NCI-H2196 treated with DMSO at 0.1 percent for 48 hours (cell line): ENCODE results near the gene CNTD1.
"Not testable (repeated sequence)": the region's sequence is repeated elsewhere in the genome, so short reads cannot be mapped to it uniquely, and the experiment has no call there.

Source experiments
- DNase-seq: peaks from one replicate; lab custom pipeline; 2025; ENCODE audit not compliant: unreplicated experiment; lab: John Stamatoyannopoulos, UW

The CNTD1 gene

DNA sequence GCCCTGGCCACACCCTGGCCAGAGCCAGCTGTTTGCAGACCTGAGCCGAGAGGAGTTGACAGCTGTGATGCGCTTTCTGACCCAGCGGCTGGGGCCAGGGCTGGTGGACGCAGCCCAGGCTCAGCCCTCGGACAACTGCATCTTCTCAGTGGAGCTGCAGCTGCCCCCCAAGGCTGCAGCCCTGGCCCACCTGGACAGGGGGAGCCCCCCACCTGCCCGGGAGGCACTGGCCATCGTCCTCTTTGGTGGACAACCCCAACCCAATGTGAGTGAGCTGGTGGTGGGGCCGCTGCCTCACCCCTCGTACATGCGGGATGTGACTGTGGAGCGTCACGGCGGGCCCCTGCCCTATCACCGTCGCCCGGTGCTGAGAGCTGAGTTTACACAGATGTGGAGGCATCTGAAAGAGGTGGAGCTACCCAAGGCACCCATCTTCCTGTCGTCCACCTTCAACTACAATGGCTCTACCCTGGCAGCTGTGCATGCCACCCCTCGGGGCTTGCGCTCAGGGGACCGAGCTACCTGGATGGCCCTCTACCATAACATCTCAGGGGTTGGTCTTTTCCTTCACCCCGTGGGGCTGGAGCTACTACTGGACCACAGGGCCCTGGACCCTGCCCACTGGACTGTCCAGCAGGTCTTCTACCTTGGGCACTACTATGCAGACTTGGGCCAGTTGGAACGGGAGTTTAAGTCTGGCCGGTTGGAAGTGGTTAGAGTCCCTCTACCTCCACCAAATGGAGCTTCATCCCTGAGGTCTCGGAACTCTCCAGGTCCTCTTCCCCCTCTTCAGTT, 46.3 kb downstream of the CNTD1 start:
- no peak for DNase-seq

DNA sequence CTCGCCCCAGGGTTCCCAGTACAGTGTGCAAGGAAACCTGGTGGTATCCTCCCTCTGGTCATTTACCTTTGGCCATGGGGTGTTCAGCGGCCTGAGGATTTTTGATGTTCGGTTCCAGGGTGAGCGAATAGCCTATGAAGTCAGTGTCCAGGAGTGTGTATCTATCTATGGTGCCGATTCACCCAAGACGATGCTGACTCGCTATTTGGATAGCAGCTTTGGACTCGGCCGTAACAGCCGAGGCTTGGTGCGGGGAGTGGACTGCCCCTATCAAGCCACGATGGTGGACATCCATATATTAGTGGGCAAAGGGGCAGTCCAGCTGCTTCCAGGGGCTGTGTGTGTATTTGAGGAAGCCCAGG, 46.9 kb downstream of the CNTD1 start:
- DNase-seq: no peak

DNA sequence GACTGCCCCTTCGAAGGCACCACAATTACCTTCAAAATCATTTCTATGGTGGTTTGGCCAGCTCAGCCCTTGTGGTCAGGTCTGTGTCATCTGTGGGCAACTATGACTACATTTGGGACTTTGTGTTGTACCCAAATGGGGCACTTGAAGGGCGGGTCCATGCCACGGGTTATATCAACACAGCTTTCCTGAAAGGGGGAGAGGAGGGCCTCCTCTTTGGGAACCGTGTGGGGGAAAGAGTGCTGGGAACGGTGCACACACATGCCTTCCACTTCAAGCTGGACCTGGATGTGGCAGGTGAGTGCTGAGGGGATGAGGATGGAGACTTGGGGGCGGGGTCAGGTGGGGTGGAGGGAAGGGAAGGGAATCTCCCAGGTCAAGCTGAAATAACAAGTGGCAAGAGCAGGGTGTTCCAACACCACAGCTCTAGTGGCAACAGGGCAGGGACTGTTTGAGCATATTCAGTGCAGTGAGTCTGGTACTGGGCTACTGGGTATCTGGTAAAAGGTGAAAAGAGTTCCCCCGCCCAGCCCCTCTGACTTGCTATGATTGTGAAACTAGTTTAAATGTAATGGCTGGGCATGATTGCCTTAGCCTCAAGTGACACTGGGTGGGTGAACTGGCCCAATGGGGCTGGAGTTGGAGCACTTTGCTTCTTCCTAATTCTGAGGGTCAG, 47.4 kb downstream of the CNTD1 start:
- DNase-seq: no peak

DNA sequence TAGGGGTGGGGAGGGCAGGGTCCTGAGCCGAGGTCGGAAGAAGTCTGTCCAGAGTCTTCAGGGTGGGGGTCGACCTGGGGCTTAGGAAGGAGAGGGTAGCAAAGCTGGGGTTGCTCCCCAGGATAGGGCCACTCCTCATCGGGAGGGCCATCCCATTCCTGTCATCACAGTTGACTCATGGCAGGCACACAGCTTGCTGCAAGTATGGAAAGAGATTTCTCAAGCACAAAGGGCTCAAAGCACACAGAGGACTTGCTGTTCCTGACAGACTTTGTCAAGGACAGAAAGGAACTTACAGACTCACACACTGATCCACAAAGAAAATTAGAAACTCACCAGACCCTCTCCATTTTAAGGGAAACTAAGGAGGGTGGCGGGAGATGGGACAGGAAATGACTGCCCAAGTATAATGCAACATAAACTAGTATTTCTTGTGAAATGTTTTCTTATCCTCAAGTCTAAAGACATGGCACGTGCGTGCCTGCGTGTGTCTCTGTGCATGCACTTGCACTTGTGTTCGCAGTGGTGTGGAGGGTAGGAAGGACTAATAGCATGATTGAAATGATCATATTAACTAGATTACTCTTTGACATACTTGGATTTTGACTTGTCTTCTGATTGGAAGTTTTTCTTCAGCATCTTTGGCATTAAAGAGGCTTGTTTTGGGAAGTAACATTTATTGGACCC, 48.1 kb downstream of the CNTD1 start:
- DNase-seq: no peak

DNA sequence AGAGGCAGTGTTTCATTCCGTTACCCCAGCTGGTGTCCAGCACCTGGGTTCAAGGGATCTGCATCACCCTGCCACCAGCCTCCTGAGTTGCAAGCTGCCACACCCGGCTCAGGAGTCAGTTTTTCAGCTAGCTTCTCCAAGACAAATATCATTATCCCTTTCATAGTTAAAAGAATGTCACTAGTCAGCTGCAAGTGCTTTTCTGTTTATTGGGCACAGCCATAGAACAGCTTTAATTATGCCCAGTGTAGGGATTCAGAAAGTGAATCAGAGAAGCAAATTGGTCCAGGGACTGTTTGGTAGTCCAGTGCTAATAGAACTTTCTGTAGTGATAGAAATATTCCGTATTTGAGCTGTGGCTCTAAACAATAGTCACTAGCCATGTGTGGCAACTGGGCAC, 49.4 kb downstream of the CNTD1 start:
- DNase-seq: no peak

DNA sequence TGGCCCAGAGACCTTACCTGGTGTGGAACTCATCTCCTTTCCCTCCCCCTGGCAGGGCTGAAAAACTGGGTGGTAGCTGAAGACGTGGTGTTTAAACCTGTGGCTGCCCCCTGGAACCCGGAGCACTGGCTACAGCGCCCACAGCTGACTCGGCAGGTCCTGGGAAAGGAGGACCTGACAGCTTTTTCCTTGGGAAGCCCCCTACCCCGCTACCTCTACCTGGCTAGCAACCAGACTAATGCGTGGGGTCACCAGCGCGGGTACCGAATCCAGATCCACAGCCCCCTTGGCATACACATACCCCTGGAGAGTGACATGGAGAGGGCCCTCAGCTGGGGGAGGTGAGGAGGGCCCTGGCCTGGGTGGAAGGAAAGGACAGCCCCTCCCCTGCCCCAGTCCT, 50.4 kb downstream of the CNTD1 start:
- DNase-seq: no peak

DNA sequence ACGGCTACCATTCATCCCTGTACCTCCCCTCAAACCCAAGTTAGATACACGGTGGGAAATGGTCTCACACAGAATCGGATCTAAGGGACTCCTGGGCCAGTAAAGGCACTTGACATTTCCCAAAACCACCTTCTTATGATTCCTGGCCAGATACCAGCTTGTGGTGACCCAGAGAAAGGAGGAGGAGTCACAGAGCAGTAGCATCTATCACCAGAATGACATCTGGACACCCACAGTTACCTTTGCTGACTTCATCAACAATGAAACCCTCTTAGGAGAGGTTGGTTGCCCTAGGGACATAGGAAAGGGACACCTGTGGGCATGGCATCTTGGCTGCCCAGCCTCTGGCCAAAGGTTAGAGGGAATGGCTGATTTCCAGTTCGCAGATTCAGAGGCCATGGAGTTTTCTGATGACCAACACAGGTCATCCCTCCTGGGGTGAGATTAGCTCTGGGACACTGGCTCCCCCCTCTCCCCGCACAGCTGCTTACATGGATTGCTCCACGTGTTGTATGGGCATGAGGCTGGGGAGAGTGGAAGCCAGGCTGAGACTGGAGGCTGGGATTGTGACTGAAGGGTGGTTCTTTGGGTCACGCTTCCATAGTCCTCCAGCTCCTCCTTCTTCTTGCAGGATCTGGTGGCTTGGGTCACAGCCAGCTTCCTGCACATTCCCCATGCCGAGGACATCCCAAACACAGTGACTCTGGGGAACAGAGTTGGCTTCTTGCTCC, 51.0 kb downstream of the CNTD1 start:
- DNase-seq: no peak

DNA sequence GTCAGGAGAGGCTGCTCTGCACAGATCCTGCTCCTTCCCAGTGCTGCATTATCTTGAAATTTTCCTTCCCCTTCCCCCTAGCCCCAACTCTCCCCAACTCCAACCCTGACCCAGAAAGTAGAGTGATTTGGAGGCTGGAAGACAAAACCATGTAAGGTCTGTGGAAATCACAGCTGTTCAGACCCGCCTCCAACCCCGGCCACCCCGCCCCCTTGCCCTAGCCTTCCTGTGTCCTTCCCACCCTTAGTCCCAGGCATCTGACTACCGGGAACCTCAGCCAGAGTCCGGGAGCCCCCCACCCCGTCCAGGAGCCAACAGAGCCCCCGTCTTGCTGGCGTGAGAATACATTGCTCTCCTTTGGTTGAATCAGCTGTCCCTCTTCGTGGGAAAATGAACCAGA, 52.3 kb downstream of the CNTD1 start, which contains the start of gene AOC3:
AOC3 (plus strand) TSS at position 246 of the 400 bp plus-strand sequence; CDS start at position 391, 145 bp downstream.
- DNase-seq: no peak

DNA sequence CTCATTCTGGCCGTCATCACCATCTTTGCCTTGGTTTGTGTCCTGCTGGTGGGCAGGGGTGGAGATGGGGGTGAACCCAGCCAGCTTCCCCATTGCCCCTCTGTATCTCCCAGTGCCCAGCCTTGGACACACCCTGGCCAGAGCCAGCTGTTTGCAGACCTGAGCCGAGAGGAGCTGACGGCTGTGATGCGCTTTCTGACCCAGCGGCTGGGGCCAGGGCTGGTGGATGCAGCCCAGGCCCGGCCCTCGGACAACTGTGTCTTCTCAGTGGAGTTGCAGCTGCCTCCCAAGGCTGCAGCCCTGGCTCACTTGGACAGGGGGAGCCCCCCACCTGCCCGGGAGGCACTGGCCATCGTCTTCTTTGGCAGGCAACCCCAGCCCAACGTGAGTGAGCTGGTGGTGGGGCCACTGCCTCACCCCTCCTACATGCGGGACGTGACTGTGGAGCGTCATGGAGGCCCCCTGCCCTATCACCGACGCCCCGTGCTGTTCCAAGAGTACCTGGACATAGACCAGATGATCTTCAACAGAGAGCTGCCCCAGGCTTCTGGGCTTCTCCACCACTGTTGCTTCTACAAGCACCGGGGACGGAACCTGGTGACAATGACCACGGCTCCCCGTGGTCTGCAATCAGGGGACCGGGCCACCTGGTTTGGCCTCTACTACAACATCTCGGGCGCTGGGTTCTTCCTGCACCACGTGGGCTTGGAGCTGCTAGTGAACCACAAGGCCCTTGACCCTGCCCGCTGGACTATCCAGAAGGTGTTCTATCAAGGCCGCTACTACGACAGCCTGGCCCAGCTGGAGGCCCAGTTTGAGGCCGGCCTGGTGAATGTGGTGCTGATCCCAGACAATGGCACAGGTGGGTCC, 52.9 kb downstream of the CNTD1 start:
- not testable (repeated sequence) for DNase-seq

DNA sequence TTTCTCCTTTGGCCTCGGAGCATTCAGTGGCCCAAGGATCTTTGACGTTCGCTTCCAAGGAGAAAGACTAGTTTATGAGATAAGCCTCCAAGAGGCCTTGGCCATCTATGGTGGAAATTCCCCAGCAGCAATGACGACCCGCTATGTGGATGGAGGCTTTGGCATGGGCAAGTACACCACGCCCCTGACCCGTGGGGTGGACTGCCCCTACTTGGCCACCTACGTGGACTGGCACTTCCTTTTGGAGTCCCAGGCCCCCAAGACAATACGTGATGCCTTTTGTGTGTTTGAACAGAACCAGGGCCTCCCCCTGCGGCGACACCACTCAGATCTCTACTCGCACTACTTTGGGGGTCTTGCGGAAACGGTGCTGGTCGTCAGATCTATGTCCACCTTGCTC, 53.7 kb downstream of the CNTD1 start:
- no peak for DNase-seq

DNA sequence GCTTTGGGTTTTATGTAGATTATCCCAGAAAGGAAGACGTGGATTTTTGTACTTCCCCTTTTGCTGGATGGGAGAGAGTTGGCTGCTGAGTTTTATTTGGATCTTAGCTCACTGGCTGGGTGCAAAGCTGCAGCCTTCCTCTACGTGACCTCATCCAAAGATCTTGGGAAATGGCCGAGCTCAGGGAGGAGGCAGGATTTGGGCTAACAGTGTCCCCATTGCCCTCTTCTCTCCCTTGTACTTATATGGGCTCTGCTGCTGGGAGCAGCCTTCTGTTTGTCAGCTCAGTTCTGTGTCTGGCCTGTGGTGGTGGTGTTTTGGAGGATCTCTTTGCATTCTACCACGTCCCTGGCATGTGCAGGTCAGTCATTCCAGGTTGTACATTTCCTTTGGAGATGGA, 54.3 kb downstream of the CNTD1 start:
- no peak for DNase-seq

DNA sequence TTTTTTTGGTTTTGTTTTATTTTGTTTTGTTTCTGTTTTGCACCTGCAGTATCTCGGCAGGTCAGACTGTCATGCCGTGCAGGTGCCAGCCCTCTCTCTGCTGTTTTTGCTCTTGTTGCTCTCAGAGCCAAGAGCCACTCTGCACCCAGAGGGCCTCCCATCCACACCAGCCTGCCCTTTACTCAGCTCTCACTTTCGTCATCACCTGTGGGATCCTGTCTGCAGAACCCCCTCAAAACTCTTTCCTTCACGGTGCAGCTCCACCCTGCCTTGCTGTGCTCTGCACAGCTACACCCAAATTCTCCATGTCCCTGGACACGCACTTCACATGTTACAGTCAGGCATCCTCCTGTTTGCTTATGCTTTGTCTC, 54.9 kb downstream of the CNTD1 start:
- DNase-seq: no peak

DNA sequence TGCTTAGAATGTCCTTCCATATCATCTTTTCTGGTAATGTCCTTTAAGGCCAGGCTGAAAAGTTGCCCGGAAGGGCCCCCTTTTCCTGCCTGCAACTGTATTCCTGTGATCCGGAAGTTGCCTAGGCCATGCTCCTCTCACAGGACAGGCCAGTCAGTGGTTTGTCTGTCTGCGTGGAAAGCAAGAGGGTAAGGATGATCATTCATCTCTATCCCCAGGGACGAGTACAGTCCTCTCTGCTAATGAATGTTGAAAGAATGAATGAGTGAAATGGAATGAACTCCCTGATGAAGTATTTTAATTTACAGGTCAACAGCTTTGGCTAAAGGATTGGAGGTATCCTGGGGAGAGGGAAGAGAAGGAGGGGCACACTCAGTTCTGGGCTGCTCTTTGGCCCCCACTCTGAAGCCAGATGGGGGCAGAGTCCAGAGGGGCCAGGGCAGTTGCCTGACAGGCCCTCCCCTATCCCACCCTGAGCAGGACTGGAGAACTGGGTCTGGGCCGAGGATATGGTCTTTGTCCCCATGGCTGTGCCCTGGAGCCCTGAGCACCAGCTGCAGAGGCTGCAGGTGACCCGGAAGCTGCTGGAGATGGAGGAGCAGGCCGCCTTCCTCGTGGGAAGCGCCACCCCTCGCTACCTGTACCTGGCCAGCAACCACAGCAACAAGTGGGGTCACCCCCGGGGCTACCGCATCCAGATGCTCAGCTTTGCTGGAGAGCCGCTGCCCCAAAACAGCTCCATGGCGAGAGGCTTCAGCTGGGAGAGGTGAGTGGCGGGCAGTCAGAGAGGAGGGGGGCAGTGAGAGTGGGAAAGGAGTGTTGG, 55.5 kb downstream of the CNTD1 start:
- DNase-seq: no peak

DNA sequence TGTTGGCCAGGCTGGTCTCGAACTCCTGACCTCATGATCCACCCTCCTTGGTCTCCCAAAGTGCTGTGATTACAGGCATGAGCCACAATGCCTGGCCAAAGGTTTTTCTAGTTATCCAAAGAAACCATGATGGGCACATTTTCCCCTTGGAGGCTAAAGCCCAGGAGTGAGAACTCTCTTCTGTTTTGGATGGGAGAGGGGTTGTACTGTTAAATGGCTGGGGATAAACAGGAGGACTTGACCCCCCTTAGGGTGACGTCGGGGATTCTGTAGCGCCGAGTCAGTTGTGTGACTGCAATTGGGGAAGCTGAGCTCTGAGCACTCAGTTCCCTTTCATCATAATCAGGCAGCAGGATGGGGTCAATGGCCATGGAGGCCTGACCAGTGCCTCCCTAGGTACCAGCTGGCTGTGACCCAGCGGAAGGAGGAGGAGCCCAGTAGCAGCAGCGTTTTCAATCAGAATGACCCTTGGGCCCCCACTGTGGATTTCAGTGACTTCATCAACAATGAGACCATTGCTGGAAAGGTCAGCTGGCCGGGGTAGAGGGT, 56.5 kb downstream of the CNTD1 start:
- DNase-seq: no peak

DNA sequence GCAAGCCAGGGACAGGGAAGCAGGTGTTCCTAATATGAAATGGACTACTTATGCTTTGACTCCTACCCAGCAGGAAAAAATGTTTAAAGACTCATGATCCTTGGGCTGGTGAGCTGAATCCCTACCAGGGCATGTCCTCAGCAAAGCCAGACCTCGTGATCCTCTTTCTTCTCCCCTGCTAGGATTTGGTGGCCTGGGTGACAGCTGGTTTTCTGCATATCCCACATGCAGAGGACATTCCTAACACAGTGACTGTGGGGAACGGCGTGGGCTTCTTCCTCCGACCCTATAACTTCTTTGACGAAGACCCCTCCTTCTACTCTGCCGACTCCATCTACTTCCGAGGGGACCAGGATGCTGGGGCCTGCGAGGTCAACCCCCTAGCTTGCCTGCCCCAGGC, 57.4 kb downstream of the CNTD1 start:
- DNase-seq: not testable (repeated sequence)

DNA sequence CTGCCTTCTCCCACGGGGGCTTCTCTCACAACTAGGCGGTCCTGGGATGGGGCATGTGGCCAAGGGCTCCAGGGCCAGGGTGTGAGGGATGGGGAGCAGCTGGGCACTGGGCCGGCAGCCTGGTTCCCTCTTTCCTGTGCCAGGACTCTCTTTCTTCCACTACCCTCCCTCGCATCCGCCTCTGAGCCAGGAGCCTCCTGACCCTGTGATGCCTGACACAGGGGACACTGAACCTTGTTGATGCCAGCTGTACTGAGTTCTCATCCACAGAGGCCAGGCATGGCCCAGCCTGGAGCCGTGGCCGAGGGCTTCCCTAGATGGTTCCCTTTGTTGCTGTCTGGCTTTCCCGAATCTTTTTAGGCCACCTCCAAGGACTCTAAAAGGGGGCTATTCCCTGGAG, 57.9 kb downstream of the CNTD1 start:
- DNase-seq: not testable (repeated sequence)

DNA sequence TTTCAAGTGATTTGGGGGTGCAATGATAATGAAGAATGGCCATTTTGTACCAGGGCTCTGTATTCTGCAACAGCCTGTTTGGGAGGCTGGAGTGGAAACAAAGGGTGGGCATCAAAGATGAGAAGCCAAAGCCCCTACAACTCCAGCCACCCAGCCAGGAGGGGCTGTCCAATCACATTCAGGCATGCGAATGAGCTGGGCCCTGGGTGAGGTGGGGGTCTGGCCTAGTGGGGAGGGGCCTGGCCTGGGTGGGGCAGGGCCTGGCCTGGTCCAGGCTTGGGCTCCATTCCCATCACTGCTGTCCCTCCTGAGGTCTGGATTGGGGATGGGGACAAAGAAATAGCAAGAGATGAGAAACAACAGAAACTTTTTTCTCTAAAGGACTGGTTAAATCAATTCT, 58.7 kb downstream of the CNTD1 start:
- no peak for DNase-seq
